Measurements from ENCODE around the gene TOR2A. TPM values are rescaled to one million over a fixed set of nuclear protein-coding genes. Genes with fewer than 3 reads are reported as not detected.

TOR2A gene
- total RNA-seq, 1 donor from 2014 or later = 15.1 TPM

GRCh38 chr9:127744398-127745110 is 9.5 kb upstream of the TOR2A start:
- Mint-ChIP-seq H3K27ac (no peak overlapping the region), H3K9me3 (no peaks in the 10 kb centered on the region), H3K36me3 (ENCODE audit: low read depth) (peaks cover 85% of the 10 kb centered on the region), H3K4me1 (no peaks in the 10 kb centered on the region), H3K27me3 (no peaks in the 10 kb centered on the region), H3K4me3 (no peak overlapping the region)
- POLR2A ChIA-PET = interaction anchor here (0.7 to 1.5 kb wide), 3 partner anchors 10 to 35 kb away, joined by 4 to 6 read pairs (median 4); partner anchors contain the start of gene TOR2A
- CTCF ChIA-PET = interaction anchor here (1.5 kb wide), 1 partner anchor 10 kb away, joined by 7 read pairs; the partner anchor contains the start of gene TOR2A
- ATAC-seq (ENCODE audit: low read depth) (no peak), DNase-seq (no peak)
- TF ChIP-seq CTCF (IDR thresholded peaks at IDR 0.05) = no peak
- intact Hi-C loops (cut with micrococcal nuclease) = no loop called here

DNA sequence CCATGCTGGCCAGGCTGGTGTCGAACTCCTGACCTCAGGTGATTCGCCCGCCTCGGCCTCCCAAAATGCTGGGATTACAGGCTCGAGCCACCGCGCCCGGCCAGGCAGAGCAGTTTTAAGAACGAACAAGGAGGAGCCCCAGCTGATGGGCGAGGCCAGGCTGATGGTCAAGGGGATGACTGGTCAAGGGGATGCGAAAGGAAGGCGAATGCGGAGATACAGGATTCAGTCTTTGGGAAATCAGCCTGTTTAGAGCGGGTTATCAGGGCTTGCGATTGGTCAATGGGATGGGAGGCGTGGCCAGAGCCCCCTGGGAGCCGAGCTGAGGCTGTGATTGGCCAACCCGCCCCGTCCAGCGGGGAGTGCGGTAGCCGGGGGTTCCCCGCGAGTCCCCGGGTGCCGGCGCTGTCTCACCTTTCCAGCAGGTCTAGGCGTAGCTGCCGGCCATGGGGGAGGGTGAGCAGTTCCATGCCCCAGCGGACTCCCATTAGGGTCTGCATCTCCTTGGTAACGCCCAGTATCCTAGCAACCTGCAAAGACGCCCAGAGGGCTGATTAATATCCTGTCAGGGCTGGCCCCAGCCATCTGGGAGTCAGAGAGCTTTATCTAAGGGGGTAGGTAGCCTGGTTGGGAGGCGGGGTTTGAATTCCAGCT is 7.5 kb upstream of the TOR2A start:
- no peak overlapping the region for H3K4me3 Mint-ChIP-seq
- no peaks in the 10 kb centered on the region for H3K27me3 Mint-ChIP-seq
- no peak overlapping the region for H3K27ac Mint-ChIP-seq
- DNase-seq = no peak
- intact Hi-C loops (cut with micrococcal nuclease) = no loop called here
- TF ChIP-seq CTCF (IDR thresholded peaks at IDR 0.05) = no peak
- no peaks in the 10 kb centered on the region for H3K9me3 Mint-ChIP-seq
- H3K36me3 Mint-ChIP-seq (ENCODE audit: low read depth) = peaks cover 84% of the 10 kb centered on the region
- no peak for ATAC-seq (ENCODE audit: low read depth)
- ChIA-PET CTCF (interaction anchor here (0.6 to 2.0 kb wide), 2 partner anchors 14 to 127 kb away, joined by 5 to 8 read pairs; no protein-coding TSS in a partner anchor), POLR2A (interaction anchor here (0.6 to 1.2 kb wide), 2 partner anchors 13 to 14 kb away, joined by 3 read pairs; no protein-coding TSS in a partner anchor)
- H3K4me1 Mint-ChIP-seq = no peaks in the 10 kb centered on the region

- ChIA-PET CTCF (interaction anchor here (2.0 kb wide), 1 partner anchor 128 kb away, joined by 8 read pairs; no protein-coding TSS in a partner anchor), POLR2A (interaction anchor here (0.6 to 1.5 kb wide), 3 partner anchors 13 to 43 kb away, joined by 3 read pairs; no protein-coding TSS in a partner anchor)
- H3K27me3 Mint-ChIP-seq = no peaks in the 10 kb centered on the region
- H3K9me3 Mint-ChIP-seq = no peaks in the 10 kb centered on the region
- intact Hi-C loops (cut with micrococcal nuclease) = no loop called here
- H3K27ac Mint-ChIP-seq = no peak overlapping the region
- no peaks in the 10 kb centered on the region for H3K4me1 Mint-ChIP-seq
- H3K4me3 Mint-ChIP-seq = no peak overlapping the region
- DNase-seq (no peak), ATAC-seq (ENCODE audit: low read depth) (no peak)
- no peak for TF ChIP-seq CTCF (IDR thresholded peaks at IDR 0.05)
- peaks cover 81% of the 10 kb centered on the region for H3K36me3 Mint-ChIP-seq (ENCODE audit: low read depth)
Measured at GRCh38 chr9:127741831-127742434, 6.8 kb upstream of the TOR2A start.

GRCh38 chr9:127739614-127740330 is 4.7 kb upstream of the TOR2A start:
- ATAC-seq (ENCODE audit: low read depth) (no peak), DNase-seq (no peak)
- TF ChIP-seq CTCF (IDR thresholded peaks at IDR 0.05) = no peak
- Mint-ChIP-seq H3K27ac (no peak overlapping the region), H3K27me3 (no peaks in the 10 kb centered on the region), H3K9me3 (no peaks in the 10 kb centered on the region), H3K36me3 (ENCODE audit: low read depth) (peaks cover 60% of the 10 kb centered on the region), H3K4me3 (no peak overlapping the region), H3K4me1 (peaks cover 5% of the 10 kb centered on the region)
- ChIA-PET CTCF (no interaction called here), POLR2A (no interaction called here)
- intact Hi-C loops (cut with micrococcal nuclease) = no loop called here

Measured in activated B cell treated with CpG ODN at 0.5 μM for 24 hours (primary cell).